ENCODE measurements around the gene RPL13.

RPL13 gene

DNA sequence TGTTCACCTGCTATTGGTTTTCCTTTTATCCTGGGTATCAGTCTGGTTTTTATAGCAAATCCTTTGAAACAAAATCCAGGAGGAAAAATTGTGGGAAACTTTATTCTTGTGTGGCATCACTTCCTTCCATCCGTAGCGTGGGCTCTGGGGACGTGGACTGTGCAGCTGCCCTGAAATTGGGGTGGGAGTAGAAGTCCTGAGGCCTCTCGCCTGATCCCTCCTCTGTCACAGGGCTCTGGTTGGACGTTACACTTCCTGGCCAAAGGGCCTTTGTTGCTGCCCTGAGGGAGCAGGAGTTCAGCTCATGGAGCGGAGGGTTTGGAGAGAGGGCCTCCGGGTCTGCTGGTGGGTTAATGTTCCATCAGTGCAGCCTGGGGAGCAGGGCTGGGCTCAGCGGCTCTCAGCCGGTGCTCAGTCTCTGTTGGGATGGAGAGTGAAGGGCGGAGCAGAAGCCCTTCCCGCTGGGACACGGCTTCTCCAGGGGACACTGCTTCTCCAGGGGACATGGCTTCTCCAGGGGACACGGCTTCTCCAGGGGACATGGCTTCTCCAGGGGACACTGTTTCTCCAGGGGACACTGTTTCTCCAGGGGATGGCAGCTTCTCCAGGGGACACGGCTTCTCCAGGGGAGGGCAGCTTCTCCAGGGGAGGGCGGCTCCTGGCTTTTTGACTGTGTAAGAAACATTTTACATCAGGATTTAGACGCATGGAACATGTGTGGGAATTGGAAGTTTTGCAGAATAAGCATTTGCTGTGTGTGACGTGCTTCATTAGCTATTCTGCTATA lies 15.2 kb upstream of the RPL13 start:
- no peak for DNase-seq (ENCODE audit: low read depth in 2 of 2)

DNA sequence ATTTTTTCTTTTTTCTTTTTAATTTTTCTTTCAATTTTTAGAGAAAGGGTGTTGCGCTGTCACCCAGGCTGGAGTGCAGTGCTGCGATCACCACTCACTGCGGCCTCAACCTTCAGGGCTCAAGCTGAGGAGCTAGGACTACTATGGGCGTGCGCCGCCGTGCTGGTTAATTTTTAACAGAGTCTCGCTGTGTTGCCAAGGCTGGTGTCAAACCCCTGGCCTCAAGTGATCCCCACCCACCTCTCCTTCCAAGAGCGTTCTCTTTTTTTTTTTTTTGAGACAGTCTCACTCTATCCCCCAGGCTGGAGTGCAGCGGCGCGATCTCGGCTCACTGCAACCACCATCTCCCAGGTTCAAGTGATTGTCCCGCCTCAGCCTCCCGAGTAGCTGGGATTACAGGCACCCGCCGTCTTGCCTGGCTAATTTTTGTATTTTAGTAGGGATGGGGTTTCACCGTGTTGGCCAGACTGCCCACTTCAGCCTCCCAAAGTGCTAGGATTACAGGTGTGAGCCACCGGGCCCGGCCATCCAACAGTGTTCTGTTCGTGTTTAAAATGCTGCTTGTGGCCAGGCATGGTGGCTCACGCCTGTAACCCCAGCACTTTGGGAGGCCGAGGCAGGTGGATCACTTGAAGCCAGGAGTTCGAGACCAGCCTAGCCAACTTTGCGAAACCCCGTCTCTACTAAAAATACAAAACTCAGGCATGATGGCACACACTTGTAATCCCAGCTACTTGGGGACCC lies 14.5 kb upstream of the RPL13 start:
- DNase-seq (ENCODE audit: low read depth in 2 of 2): no peak

GRCh38 chr16:89546781-89547180 lies 13.7 kb upstream of the RPL13 start:
- DNase-seq (ENCODE audit: low read depth in 2 of 2): no peak

DNA sequence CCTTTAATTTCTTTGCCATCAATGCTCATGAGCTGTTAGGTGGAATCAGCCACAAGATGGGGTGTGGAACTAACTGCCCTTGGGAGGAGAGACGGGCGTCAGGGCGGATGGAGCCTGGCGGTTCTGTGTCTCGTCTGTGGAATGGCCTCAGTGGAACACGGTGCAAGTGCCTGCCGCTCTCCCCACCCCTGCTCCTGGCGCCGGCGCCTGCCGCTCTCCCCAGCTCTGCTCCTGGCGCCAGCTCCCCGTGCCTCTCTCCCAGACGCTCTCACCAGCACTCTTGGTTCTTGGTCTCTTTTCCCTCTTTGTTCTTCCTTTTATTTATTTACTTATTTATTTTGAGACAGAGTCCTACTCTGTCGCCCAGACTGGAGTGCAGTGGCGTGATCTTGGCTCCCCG lies 13.2 kb upstream of the RPL13 start:
- DNase-seq (ENCODE audit: low read depth in 2 of 2): no peak

GRCh38 chr16:89547860-89548259 lies 12.6 kb upstream of the RPL13 start:
- no peak for DNase-seq (ENCODE audit: low read depth in 2 of 2)

GRCh38 chr16:89548344-89549006 lies 12.0 kb upstream of the RPL13 start:
- no peak for DNase-seq (ENCODE audit: low read depth in 2 of 2)

DNA sequence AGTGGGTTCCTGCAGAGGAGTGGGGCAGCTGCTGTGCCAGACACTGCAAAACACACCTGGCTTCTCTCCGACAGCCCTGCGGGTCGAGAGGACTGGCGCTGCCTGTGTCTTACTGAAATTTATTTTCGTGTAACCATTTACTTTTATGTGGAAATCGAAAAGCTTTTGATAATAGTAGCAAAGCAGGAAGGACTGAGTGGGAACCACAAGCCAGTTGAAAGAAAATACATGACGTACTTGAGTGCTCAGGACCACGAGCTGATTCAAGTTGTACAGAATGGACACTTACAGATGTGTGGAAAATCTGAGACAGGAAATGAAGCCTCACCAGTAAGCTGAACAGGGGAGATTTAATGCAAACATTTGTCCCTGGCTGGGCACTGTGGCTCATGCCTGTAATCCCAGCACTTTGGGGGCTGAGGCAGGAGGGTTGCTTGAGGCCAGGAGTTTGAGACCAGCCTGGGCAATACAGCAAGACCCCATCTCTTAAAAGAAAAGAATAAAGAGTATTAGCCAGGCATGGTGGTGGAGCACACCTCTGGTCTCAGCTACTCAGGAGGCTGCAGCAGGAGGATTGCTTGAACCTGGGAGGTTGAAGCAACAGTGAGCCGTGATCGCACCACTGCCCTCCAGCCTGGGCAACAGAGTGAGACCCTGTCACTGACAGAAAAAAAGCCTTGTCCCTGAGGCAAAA lies 11.3 kb upstream of the RPL13 start:
- DNase-seq (ENCODE audit: low read depth in 2 of 2): no peak

DNA sequence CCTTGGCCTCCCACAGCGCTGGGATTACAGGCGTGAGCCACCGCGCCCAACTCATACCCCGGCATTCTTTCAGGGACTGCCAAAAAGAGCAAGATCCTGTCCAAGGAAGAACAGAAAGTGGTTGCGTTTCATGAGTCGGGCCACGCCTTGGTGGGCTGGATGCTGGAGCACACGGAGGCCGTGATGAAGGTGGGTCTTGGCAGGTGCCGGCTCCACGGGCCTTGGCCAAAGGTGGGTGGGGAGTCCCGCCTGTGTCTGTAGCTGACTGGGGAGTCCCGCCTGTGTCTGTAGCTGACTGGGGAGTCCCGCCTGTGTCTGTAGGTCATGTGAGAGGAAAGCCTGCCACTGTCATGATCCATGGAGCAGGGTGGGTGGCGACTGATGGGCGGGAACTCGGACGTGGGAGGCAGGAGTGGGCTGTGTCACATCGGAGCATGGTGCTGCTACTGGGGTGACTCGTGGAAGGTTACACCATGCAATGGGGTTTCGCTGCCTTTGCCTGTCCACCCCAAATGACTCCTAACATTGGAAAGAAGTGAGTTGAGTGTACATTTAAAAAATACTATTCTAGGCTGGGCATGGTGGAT lies 10.0 kb upstream of the RPL13 start:
- no peak for DNase-seq (ENCODE audit: low read depth in 2 of 2)

GRCh38 chr16:89552329-89552728 lies 8.2 kb upstream of the RPL13 start:
- no peak for DNase-seq (ENCODE audit: low read depth in 2 of 2)

GRCh38 chr16:89552913-89553312 lies 7.6 kb upstream of the RPL13 start:
- no peak for DNase-seq (ENCODE audit: low read depth in 2 of 2)

DNA sequence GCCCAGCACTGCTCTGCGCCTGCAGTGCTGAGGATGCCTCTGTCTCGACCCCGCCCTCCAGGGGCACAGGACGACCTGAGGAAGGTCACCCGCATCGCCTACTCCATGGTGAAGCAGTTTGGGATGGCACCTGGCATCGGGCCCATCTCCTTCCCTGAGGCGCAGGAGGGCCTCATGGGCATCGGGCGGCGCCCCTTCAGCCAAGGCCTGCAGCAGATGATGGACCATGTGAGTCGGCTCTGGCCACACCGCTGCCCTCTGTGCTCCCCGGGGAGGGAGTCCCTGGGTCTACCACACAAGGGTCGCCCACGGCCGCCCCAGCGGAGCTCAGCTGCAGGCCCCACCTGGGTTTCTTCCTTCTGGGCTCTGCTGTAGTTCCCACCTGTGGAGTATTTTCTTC lies 6.7 kb upstream of the RPL13 start:
- no peak for DNase-seq (ENCODE audit: low read depth in 2 of 2)

GRCh38 chr16:89554343-89554742 lies 6.1 kb upstream of the RPL13 start:
- no peak for DNase-seq (ENCODE audit: low read depth in 2 of 2)

DNA sequence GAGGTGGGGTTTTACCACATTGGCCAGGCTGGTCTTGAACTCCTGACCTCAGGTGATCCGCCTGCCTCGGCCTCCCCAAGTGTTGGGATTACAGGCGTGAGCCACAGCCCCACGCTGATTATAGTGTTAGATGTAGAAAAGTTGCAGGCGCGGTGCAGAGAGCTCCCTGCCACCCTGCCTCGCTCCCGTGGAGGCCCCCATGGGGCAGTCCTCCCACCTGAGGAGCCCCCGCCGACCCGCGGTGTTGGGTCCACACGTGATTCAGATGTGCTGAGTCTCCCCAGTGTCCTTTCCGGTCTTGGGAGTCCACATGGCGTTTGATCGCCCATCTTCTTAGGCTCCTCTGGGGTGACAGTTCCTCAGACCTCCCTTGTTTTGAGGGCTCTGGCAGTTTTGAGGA lies 5.2 kb upstream of the RPL13 start:
- DNase-seq (ENCODE audit: low read depth in 2 of 2): no peak

- no peak for DNase-seq (ENCODE audit: low read depth in 2 of 2)
Measured at GRCh38 chr16:89555780-89556179, 4.7 kb upstream of the RPL13 start.

DNA sequence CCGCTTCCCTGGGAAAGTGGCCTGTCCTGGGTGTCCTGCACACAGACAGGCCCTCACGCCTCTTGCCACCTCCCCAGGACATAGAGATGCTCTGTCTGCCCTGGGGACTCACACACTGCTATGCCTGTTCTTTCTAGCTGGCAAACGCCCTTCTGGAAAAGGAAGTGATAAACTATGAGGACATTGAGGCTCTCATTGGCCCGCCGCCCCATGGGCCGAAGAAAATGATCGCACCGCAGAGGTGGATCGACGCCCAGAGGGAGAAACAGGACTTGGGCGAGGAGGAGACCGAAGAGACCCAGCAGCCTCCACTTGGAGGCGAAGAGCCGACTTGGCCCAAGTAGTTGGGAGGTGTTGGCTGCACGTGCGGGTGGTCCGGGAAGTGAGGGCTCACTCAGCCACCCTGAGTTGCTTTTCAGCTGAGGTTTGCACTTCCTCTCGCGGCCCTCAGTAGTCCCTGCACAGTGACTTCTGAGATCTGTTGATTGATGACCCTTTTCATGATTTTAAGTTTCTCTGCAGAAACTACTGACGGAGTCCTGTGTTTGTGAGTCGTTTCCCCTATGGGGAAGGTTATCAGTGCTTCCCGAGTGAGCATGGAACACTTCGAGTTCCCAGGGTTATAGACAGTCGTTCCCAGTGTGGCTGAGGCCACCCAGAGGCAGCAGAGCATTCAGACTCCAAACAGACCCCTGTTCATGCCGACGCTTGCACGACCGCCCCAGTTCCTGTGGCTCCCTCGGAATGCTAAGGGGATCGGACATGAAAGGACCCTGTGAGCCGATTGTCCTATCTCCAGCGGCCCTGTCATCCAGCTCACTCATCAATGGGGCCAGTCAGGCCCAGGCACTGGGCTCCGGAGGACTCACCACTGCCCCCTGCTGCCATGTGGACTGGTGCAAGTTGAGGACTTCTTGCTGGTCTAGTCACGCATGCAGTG lies 3.5 kb upstream of the RPL13 start:
- peak; percentile 87 to 90 for DNase-seq (ENCODE audit: low read depth in 2 of 2)

DNA sequence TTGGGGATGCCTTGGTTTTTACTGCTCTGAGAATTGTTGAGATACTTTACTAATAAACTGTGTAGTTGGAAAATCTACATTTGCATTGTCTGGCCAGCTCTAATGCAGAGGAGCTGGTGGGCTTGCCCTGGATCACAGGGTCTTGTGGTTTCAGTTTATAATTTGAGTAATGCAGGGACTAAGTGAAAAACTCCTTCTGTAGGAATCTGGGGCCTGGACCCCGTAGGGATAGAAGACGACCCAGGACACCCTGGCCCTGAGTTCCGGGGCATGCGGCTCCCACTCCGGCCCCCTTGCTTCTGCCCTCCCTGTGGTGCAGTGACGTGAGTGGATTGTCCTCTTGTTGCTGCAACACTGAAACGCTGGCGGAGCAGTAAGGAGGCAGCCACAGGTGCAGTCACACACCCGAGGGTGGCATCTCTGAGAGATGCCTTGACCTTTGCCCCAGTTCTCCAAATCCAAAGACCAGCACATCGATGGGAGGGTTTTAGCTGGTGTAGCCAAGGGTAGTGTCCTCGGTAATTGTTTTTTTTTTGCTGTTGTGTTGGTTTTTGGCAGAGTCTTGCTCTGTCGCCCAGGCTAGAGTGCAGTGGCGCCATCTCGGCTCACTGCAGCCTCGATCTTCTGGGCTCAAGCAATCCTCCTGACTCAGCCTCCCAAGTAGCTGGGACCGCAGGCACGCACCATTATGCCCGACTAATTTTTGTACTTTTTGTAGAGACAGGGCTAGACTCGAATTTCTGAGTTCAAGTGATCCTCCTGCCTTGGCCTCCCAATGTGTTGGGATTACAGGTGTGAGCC lies 2.6 kb upstream of the RPL13 start:
- no peak for DNase-seq (ENCODE audit: low read depth in 2 of 2)

- DNase-seq (ENCODE audit: low read depth in 2 of 2): no peak
Measured at GRCh38 chr16:89561142-89561883, 831 bp downstream of the RPL13 start.

- DNase-seq (ENCODE audit: low read depth in 2 of 2): no peak
Measured at GRCh38 chr16:89561884-89562599, 1.6 kb downstream of the RPL13 start.
